GM12878 (cell line): ENCODE data around the gene SARDH. TPM values are rescaled to one million over a fixed set of nuclear protein-coding genes. Genes with fewer than 3 reads are reported as not detected.

Experiments
- ATAC-seq: fragments of 200-7000 bp; cut with Tn5 transposase; 3 replicates; pipeline ENCODE4 v1.9.1; 2020; ENCODE audit warnings: mild to moderate bottlenecking, moderate library complexity
- BruUV-seq: library from RNA; stranded (reverse); fragments of 400-500 nt; replicated peaks from 2 replicates; lab custom pipeline; 2021; lab: Mats Ljungman, UMichigan
- CTCF ChIA-PET: fragments of 300-600 bp; sonication (Branson Sonifier 250); formaldehyde crosslinking; extraction: SDS; loops from one replicate; lab custom pipeline; 2021; ENCODE audit warnings: inconsistent platforms; lab: Yijun Ruan, JAX
- POLR2A ChIA-PET: fragments of 350-600 bp; formaldehyde crosslinking; extraction: SDS; loops from one replicate; lab custom pipeline; 2021; ENCODE audit warnings: inconsistent platforms; lab: Charles Lee
- RAD21 ChIA-PET: fragments of 300-600 bp; sonication (Branson Sonifier 250); formaldehyde crosslinking; loops from one replicate; lab custom pipeline; 2023; ENCODE audit warnings: antibody characterized with exemption; ENCODE audit not compliant: unreplicated experiment; lab: Charles Lee
- SMC1A ChIA-PET: fragments of 300-600 bp; sonication (Branson Sonifier 250); formaldehyde crosslinking; loops from one replicate; lab custom pipeline; 2023; ENCODE audit not compliant: unreplicated experiment, uncharacterized antibody; lab: Charles Lee
- DNase-seq: peaks from one replicate; pipeline ENCODE4 v3.0.0-alpha.2; 2011; ENCODE audit warnings: low read depth, low spot score
- FAIRE-seq: peaks from 3 replicates; lab custom pipeline; 2011; peaks lifted over from hg19 to GRCh38; lab: Jason Lieb, UNC
- H2AFZ ChIP-seq: 2 replicates; pipeline ENCODE4 v1.6.0; 2011; ENCODE audit warnings: low read depth, low read length, control low read depth; ENCODE audit not compliant: control insufficient read depth
- H3K27ac ChIP-seq: 2 replicates; pipeline ENCODE4 v1.5.1; 2011; ENCODE audit warnings: control low read depth; ENCODE audit not compliant: control insufficient read depth, insufficient read depth
- H3K27me3 ChIP-seq, 2 experiments: replicated peaks in 1 of 2; 2 replicates each; pipeline versions ENCODE4 v1.6.0 to v1.6.1; 2011; ENCODE audit warnings: low read length in 1 of 2; ENCODE audit not compliant: control insufficient read depth in 2 of 2, insufficient read depth in 2 of 2
- H3K36me3 ChIP-seq, 2 experiments: 2 replicates each; pipeline ENCODE4 v1.5.1; 2011; ENCODE audit warnings: low read length in 1 of 2; ENCODE audit not compliant: control insufficient read depth in 2 of 2, insufficient read depth in 2 of 2
- H3K4me1 ChIP-seq: 2 replicates; pipeline ENCODE4 v1.6.1; 2011; ENCODE audit warnings: mild to moderate bottlenecking, low read length, moderate library complexity, mixed read lengths; ENCODE audit not compliant: control insufficient read depth, insufficient read depth
- H3K4me2 ChIP-seq: 2 replicates; pipeline ENCODE4 v1.6.0; 2011; ENCODE audit warnings: control low read depth; ENCODE audit not compliant: control insufficient read depth, insufficient read depth
- H3K4me3 ChIP-seq: fragments of 200-600 bp; sonication (generic); 2 replicates; pipeline ENCODE4 v1.5.1; 2016
- H3K79me2 ChIP-seq: 2 replicates; pipeline ENCODE4 v1.6.0; 2011; ENCODE audit warnings: low read length; ENCODE audit not compliant: control insufficient read depth, insufficient read depth
- H3K9ac ChIP-seq: 2 replicates; pipeline ENCODE4 v1.8.0; 2011; ENCODE audit warnings: low read length, control low read depth, mixed read lengths; ENCODE audit not compliant: control insufficient read depth, insufficient read depth
- H3K9me3 ChIP-seq: replicated peaks from 3 replicates; pipeline ENCODE4 v1.5.1; 2011; ENCODE audit warnings: mild to moderate bottlenecking, low read length; ENCODE audit not compliant: control insufficient read depth, insufficient read depth
- H4K20me1 ChIP-seq: 2 replicates; pipeline ENCODE4 v1.6.0; 2011; ENCODE audit not compliant: control insufficient read depth, insufficient read depth
- BCL11A ChIP-seq: IDR thresholded peaks from 2 replicates; pipeline ENCODE4 v1.6.1; 2011; ENCODE audit warnings: low read depth, low read length
- CREM ChIP-seq: IDR thresholded peaks from 2 replicates; pipeline ENCODE4 v1.6.1; 2014; ENCODE audit warnings: antibody characterized with exemption, low read depth
- EZH2 ChIP-seq: IDR thresholded peaks from 2 replicates; pipeline ENCODE4 v1.6.1; 2012; ENCODE audit warnings: low read depth, mild to moderate bottlenecking, control low read depth, inconsistent platforms, low read length, borderline replicate concordance; ENCODE audit not compliant: control insufficient read depth
- FOS ChIP-seq: IDR thresholded peaks from 3 replicates; pipeline ENCODE4 v1.6.1; 2011; ENCODE audit warnings: borderline replicate concordance; ENCODE audit not compliant: insufficient read length; ENCODE audit errors: extremely low read depth
- MEF2A ChIP-seq: IDR thresholded peaks from 2 replicates; pipeline ENCODE4 v1.6.1; 2011; ENCODE audit warnings: low read depth, mild to moderate bottlenecking, low read length, moderate library complexity; ENCODE audit not compliant: insufficient read depth
- PML ChIP-seq: IDR thresholded peaks from 2 replicates; pipeline ENCODE4 v1.6.1; 2012; ENCODE audit warnings: low read length, inconsistent platforms
- RCOR1 ChIP-seq: conservative IDR thresholded peaks from 2 replicates; pipeline ENCODE4 v1.6.1; 2012; ENCODE audit warnings: low read depth, low read length, improper control_type of control experiment
- SPI1 ChIP-seq: IDR thresholded peaks from 2 replicates; pipeline ENCODE4 v1.6.1; 2011; ENCODE audit warnings: low read depth, mild to moderate bottlenecking, low read length, moderate library complexity, borderline replicate concordance; ENCODE audit not compliant: insufficient read depth
- TCF3 ChIP-seq: IDR thresholded peaks from 2 replicates; pipeline ENCODE4 v1.6.1; 2012; ENCODE audit warnings: low read depth, mild to moderate bottlenecking, low read length, borderline replicate concordance; ENCODE audit not compliant: insufficient read depth
- ZNF207 ChIP-seq: fragments of 450-650 bp; IDR thresholded peaks from 2 replicates; pipeline ENCODE4 v1.6.1; 2014; ENCODE audit warnings: antibody characterized with exemption, mild to moderate bottlenecking, borderline replicate concordance
- ZNF217 ChIP-seq: fragments of 450-650 bp; IDR thresholded peaks from 2 replicates; pipeline ENCODE4 v1.6.1; 2017; ENCODE audit warnings: antibody characterized with exemption, mild to moderate bottlenecking
- WGBS: methylation state at CpG from one replicate; pipeline ENCODE4 v1.1.6; 2016; ENCODE audit warnings: low lambda C conversion rate; ENCODE audit not compliant: insufficient replicate concordance, insufficient coverage; ENCODE audit errors: missing lambda C conversion rate; 5-methylcytosine and 5-hydroxymethylcytosine counted together
- in situ Hi-C: fragments of 300-500 bp; cut with MboI; formaldehyde crosslinking; loops from 9 replicates; pipeline ENCODE4 v1.14.3; 2018; ENCODE audit warnings: mixed read lengths
- intact Hi-C: fragments of 100-400 bp; cut with micrococcal nuclease; formaldehyde crosslinking; loops from one replicate; pipeline ENCODE4 v1.14.2; 2022; ENCODE audit not compliant: unreplicated experiment
- polyA plus RNA-seq, 11 experiments: library from polyadenylated mRNA; depleted of rRNA in 4 of 11; unstranded in 6 of 11; stranded (reverse) in 5 of 11; fragments of >200 nt; fragmentation: Nextera tagmentation in 4 of 11; fragmentation: Illumina TruSeq in 1 of 11; extraction: Ambion mirVana in 4 of 11; extraction: Trizol in 1 of 11; gene quantifications; 1 replicate in 1 of 11; 2 replicates in 10 of 11; pipeline versions ENCODE4 v1.2.1 to v1.2.3, GENCODE V29; 2011 to 2016; ENCODE audit warnings: inconsistent platforms in 2 of 11, missing spikeins in 2 of 11, low read depth in 1 of 11
- total RNA-seq, 4 experiments: library from RNA; depleted of rRNA in 3 of 4; stranded (reverse); fragments of >200 nt in 3 of 4; fragmentation: Illumina TruSeq in 1 of 4; extraction: Trizol in 1 of 4; gene quantifications; 2 replicates each; pipeline versions ENCODE4 v1.2.1 to v1.2.3, GENCODE V29; 2013 to 2021
- TF ChIP-seq, protein P1 (sequence below): fragments of 450-650 bp; conservative IDR thresholded peaks from 2 replicates; pipeline ENCODE4 v1.6.1; 2017; ENCODE audit warnings: mild to moderate bottlenecking, moderate library complexity
- TF ChIP-seq, protein P2 (sequence below): fragments of 450-650 bp; IDR thresholded peaks from 2 replicates; pipeline ENCODE4 v1.6.1; 2016; ENCODE audit warnings: mild to moderate bottlenecking

Gene SARDH
- total and polyA plus RNA-seq, 10 of the 15 experiments (the other 5 are each of a cell fraction or from before 2014, with no cell fraction given), result 0.03 to 0.15 (median 0.10) TPM; not detected in 6

DNA sequence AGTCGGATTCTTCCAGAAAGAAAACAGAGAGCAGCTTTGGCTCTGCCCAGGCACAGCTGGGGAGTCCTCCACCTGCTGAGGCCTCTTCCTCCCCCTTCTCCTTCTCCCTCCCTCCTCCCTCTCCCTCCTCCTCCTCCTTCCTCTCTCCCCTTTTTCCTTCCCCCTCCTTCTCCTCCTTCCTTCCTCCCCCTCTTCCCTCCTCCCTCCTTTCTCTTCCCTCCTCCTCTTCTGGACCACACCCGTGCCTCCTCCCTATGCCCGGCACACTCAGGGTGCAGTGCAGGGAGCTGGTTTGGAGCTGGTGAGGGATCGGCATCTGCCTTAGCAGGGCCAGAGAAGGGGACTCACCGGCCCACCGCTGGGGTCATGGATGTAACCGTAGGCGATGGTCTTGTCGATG is 71.8 kb downstream of the SARDH start:
- Histone ChIP-seq H3K9ac (no peak overlapping the region), H3K79me2 (no peaks in the 10 kb centered on the region), H3K27me3 (no peaks in the 10 kb centered on the region; a peak in 1 of 4 replicates), H4K20me1 (no peaks in the 10 kb centered on the region)
- intact Hi-C loops, result no loop called here
- POLR2A ChIA-PET, result no interaction called here
- TF ChIP-seq PML, result no peak
- no peak for TF ChIP-seq EZH2
- no peak for TF ChIP-seq RCOR1
- TF ChIP-seq TCF3, result no peak
- no peak for TF ChIP-seq CREM
- TF ChIP-seq, protein P1, sequence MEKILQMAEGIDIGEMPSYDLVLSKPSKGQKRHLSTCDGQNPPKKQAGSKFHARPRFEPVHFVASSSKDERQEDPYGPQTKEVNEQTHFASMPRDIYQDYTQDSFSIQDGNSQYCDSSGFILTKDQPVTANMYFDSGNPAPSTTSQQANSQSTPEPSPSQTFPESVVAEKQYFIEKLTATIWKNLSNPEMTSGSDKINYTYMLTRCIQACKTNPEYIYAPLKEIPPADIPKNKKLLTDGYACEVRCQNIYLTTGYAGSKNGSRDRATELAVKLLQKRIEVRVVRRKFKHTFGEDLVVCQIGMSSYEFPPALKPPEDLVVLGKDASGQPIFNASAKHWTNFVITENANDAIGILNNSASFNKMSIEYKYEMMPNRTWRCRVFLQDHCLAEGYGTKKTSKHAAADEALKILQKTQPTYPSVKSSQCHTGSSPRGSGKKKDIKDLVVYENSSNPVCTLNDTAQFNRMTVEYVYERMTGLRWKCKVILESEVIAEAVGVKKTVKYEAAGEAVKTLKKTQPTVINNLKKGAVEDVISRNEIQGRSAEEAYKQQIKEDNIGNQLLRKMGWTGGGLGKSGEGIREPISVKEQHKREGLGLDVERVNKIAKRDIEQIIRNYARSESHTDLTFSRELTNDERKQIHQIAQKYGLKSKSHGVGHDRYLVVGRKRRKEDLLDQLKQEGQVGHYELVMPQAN, result no peak
- no peak for TF ChIP-seq SPI1
- TF ChIP-seq ZNF207, result no peak
- TF ChIP-seq, protein P2, sequence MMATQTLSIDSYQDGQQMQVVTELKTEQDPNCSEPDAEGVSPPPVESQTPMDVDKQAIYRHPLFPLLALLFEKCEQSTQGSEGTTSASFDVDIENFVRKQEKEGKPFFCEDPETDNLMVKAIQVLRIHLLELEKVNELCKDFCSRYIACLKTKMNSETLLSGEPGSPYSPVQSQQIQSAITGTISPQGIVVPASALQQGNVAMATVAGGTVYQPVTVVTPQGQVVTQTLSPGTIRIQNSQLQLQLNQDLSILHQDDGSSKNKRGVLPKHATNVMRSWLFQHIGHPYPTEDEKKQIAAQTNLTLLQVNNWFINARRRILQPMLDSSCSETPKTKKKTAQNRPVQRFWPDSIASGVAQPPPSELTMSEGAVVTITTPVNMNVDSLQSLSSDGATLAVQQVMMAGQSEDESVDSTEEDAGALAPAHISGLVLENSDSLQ, result no peak
- no peak for TF ChIP-seq ZNF217
- TF ChIP-seq FOS, result no peak
- TF ChIP-seq BCL11A, result no peak
- TF ChIP-seq MEF2A, result no peak
- TF ChIP-seq, all 136 proteins: peak for 0
- ChIA-PET SMC1A (no interaction called here), RAD21 (no interaction called here), CTCF (no interaction called here)
- FAIRE-seq (no peak), ATAC-seq (no peak), DNase-seq (no peak)
- H3K9me3 ChIP-seq, result no peaks in the 10 kb centered on the region
- no peak overlapping the region for H3K4me3 ChIP-seq
- BruUV-seq, result no TSS peak
- H3K4me1 ChIP-seq, result no peaks in the 10 kb centered on the region
- H2AFZ ChIP-seq, result no peak overlapping the region
- WGBS, result 54% methylated on average over 8 of the region's 9 CpGs
- H3K36me3 ChIP-seq, result no peaks in the 10 kb centered on the region
- H3K27ac ChIP-seq, result no peak overlapping the region
- in situ Hi-C loops, result no loop called here
- no peak overlapping the region for H3K4me2 ChIP-seq
